ENCODE measurements around the gene TSEN54.

DNA sequence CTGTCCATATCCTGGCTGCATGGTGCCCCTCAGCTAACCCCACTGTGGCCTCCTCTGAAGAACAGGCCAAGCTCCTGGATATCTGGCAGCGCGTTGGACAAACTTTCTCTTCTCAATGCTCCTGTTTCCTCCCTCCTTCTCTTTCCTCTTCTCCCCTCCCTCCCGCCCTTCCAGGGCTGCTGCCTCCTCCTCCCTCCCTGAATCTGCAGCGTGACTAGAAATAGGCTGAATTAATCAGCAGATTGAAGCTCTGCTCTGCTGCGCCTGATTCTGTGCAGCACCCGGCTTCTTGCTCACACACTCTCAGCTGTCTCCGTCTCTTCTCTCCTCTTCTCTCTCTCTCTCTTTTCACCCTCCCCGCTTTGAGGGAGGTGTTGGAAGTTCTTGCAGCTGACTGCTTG lies 40.1 kb upstream of the TSEN54 start:
- TF ChIP-seq CTCF (IDR thresholded peaks at IDR 0.05) = no peak
- TF ChIP-seq POLR2A (IDR thresholded peaks at IDR 0.05) = no peak
